Measurements from ENCODE around the gene PUS3. TPM values are rescaled to one million over a fixed set of nuclear protein-coding genes. Genes with fewer than 3 reads are reported as not detected.

The PUS3 gene
- total and polyA plus RNA-seq, 2 experiments from 2014 or later, result 11.4 to 13.0 TPM

DNA sequence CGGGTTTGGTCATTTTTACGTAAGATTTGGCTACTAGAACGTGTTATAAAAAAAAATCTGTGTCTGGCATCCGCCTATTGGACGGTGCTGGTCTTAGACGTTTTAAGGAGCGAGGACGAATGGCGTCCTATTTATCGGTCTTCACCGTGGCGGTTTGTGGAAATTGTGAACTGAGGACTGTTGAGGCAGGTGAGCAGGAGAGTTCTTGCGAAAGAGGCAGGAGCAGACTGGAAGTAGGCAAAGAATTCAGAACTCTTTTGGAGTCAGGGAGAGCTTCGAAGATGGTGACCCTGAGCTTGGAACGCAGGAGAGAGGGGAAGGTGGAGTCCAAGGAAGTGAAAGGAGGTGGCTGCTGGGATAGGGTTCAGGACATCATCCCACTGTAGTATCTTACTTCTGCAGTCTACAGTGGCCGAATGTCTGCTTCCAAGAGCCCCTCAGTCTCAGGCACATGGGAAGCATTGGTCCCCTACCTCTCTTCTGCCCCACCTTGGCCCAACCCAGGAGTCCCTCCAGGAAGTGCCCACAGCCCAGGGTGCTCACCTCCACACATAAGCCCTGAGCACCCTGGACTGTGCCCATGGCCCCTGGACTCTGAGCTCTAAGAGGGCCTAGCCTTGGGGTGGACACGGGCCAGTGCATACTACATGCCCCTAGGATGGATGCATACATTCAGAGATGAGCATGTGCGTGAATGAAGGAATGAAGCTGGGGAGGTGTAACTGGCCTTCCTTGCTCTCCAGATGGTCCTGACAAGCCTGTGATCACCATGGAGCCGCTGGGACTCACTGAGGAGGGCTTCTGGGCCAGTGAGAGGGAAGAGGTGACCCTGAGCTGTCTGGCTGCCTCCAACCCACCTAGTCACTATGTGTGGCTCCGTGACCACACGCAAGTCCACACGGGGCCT is 46.5 kb upstream of the PUS3 start:
- H3K4me1 ChIP-seq (ENCODE audit: low read depth), result peaks cover 5% of the 10 kb centered on the region
- H3K27ac ChIP-seq, result no peak overlapping the region
- no peak for DNase-seq (ENCODE audit: low read depth in 1 of 2, low spot score in 1 of 2)
- no peaks in the 10 kb centered on the region for H3K9me3 ChIP-seq (ENCODE audit: low read depth)
- no peak overlapping the region for H3K4me3 ChIP-seq
- H3K27me3 ChIP-seq, result no peaks in the 10 kb centered on the region
- H3K36me3 ChIP-seq, result no peaks in the 10 kb centered on the region
- no peak for TF ChIP-seq CTCF (IDR thresholded peaks at IDR 0.05; ENCODE audit: low read depth, low read length)

DNA sequence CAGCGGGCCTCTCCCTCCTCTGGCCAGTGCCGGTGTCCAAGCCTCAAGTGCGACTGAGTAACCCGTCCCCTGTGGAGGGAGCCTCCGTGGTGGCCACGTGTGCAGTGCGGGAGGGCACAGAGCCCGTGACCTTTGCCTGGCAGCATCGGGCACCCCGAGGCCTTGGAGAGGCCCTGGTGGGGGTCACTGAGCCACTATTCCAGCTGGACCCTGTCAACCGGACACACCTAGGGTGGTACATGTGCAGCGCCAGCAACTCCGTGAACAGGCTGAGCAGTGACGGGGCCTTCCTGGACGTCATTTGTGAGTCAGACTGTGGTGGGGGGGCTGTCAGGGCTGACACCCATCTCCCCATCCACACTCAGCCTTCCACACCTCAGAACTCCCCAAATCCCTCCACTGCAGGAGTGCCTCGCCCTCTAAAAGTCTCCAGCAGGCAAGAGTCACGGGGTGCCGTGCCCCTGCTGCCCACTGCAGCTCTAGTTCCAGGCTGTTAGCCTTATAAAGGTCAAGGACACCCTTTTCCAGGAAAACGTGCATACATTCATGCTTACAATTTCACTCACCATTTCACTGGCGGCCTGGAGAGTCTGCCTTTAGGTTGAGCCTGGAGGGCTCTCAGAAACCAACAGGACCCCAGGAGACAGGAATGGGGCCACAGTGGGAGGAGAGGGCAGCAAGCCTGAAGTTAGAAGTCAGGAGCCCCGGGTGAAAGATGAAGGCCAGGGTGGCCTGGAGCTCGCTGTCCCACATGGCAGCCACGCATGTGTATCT is 45.5 kb upstream of the PUS3 start:
- Histone ChIP-seq H3K27ac (no peak overlapping the region), H3K27me3 (no peaks in the 10 kb centered on the region), H3K36me3 (no peaks in the 10 kb centered on the region), H3K4me3 (no peak overlapping the region), H3K9me3 (ENCODE audit: low read depth) (no peaks in the 10 kb centered on the region), H3K4me1 (ENCODE audit: low read depth) (peaks cover 5% of the 10 kb centered on the region)
- TF ChIP-seq CTCF (IDR thresholded peaks at IDR 0.05; ENCODE audit: low read depth, low read length), result no peak
- DNase-seq (ENCODE audit: low read depth in 1 of 2, low spot score in 1 of 2), result no peak

GRCh38 chr11:125947419-125948277 is 44.6 kb upstream of the PUS3 start:
- no peak for TF ChIP-seq CTCF (IDR thresholded peaks at IDR 0.05; ENCODE audit: low read depth, low read length)
- no peaks in the 10 kb centered on the region for H3K9me3 ChIP-seq (ENCODE audit: low read depth)
- no peaks in the 10 kb centered on the region for H3K27me3 ChIP-seq
- no peak overlapping the region for H3K4me3 ChIP-seq
- H3K4me1 ChIP-seq (ENCODE audit: low read depth), result peaks cover 5% of the 10 kb centered on the region
- H3K36me3 ChIP-seq, result no peaks in the 10 kb centered on the region
- DNase-seq (ENCODE audit: low read depth in 1 of 2, low spot score in 1 of 2), result no peak
- H3K27ac ChIP-seq, result no peak overlapping the region

GRCh38 chr11:125946712-125947418 is 43.9 kb upstream of the PUS3 start:
- no peak overlapping the region for H3K4me3 ChIP-seq
- no peak overlapping the region for H3K27ac ChIP-seq
- TF ChIP-seq CTCF (IDR thresholded peaks at IDR 0.05; ENCODE audit: low read depth, low read length), result no peak

More at GRCh38 chr11:125946712-125947418, 43.9 kb upstream of the PUS3 start:
- DNase-seq (ENCODE audit: low read depth in 1 of 2, low spot score in 1 of 2), result no peak
- H3K4me1 ChIP-seq (ENCODE audit: low read depth), result peaks cover 5% of the 10 kb centered on the region
- H3K27me3 ChIP-seq, result no peaks in the 10 kb centered on the region
- no peaks in the 10 kb centered on the region for H3K9me3 ChIP-seq (ENCODE audit: low read depth)
- H3K36me3 ChIP-seq, result no peaks in the 10 kb centered on the region
